ENCODE data around the gene CD300A. TPM values are rescaled to one million over a fixed set of nuclear protein-coding genes. Genes with fewer than 3 reads are reported as not detected.
A peak's percentile ranks its signal among the peaks of the same experiment; 100 is the strongest.

The CD300A gene
- total and polyA plus RNA-seq, 11 donors: 0.64 to 23.2 (median 1.6) TPM

DNA sequence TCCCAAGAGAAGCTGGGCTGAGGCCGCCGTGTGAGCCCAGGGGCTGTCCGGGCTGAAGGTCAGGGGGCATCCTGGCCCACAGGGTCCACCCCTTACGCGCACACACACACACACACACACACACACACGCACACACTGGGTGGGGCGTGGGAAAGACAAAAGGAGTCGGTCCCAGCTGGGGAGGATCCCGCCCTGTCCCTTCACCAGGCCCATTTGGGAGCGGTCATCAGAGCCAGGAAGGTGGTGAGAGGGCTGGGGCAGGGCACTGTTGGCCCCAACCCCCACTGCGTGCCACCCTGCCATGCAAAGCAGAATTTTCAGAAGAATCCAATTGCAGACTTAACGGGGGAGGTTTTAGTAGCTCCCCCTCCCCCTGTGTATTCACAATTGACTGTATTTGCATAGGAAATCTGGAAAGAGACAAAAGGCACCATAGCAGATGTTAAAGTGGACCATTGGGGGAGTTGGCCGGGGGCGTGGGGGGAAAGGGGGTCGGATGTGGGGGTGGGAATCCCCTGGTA is 11.3 kb upstream of the CD300A start:
- 45 to 60% (median 54%) methylated on average over 10 to 15 of the region's 15 CpGs for WGBS, 4 donors
- intact Hi-C loops (cut with DNase I): loop anchor here in 6 of 10 donors (2.0 to 10.0 kb wide), 6 partner anchors 22 to 250 kb away; partner anchors contain the start of genes RPL38 (in 2 of the 6), TTYH2 (in 2 of the 6) and GPRC5C (in 1 of the 6)
- ATAC-seq (peak in 3 of 4 donors; percentile 4 to 58 (median 5)), DNase-seq (peak; percentile 47 to 64 (median 58))
- peaks cover 0 to 5% (median 0%) of the 10 kb centered on the region in 9 donors for H3K27me3 ChIP-seq
- H3K9me3 ChIP-seq: no peaks in the 10 kb centered on the region
- H3K27ac ChIP-seq: peak overlapping the region; percentile 64 to 99 (median 92)
- TF ChIP-seq POLR2A (IDR thresholded peaks at IDR 0.05): no peak
- TF ChIP-seq, protein P1, sequence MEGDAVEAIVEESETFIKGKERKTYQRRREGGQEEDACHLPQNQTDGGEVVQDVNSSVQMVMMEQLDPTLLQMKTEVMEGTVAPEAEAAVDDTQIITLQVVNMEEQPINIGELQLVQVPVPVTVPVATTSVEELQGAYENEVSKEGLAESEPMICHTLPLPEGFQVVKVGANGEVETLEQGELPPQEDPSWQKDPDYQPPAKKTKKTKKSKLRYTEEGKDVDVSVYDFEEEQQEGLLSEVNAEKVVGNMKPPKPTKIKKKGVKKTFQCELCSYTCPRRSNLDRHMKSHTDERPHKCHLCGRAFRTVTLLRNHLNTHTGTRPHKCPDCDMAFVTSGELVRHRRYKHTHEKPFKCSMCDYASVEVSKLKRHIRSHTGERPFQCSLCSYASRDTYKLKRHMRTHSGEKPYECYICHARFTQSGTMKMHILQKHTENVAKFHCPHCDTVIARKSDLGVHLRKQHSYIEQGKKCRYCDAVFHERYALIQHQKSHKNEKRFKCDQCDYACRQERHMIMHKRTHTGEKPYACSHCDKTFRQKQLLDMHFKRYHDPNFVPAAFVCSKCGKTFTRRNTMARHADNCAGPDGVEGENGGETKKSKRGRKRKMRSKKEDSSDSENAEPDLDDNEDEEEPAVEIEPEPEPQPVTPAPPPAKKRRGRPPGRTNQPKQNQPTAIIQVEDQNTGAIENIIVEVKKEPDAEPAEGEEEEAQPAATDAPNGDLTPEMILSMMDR (IDR thresholded peaks at IDR 0.05): no peak
- no peaks in the 10 kb centered on the region for H3K36me3 ChIP-seq
- peaks cover 8 to 61% (median 40%) of the 10 kb centered on the region in 12 donors for H3K4me1 ChIP-seq
- peak overlapping the region in 1 of 12 donors; percentile 51 for H3K4me3 ChIP-seq

DNA sequence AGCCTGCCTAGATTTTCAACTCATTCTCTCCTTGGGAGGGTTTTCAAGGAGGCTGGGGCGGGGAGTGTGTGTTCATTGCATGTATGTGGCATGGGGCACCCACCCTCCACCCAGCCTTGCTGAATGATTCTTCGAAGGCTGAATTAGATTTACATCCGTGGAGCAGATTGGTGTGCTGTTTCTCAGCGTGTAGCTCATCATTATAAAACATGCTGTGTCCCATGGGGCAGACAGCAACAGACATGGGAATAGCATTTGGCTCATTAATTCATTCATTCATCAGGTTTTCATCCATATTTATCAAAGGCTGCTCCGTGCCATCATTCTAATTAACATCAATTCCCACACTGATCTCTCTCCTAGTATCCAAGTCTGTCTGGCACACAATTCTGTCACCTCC is 10.6 kb upstream of the CD300A start:
- intact Hi-C loops (cut with DNase I): loop anchor here in 6 of 10 donors (2.0 to 10.0 kb wide), 6 partner anchors 23 to 251 kb away; partner anchors contain the start of genes RPL38 (in 2 of the 6), TTYH2 (in 2 of the 6) and GPRC5C (in 1 of the 6)
- ATAC-seq (no peak), DNase-seq (peak in 1 of 5 donors; percentile 15)
- Histone ChIP-seq H3K9me3 (no peaks in the 10 kb centered on the region), H3K4me3 (no peak overlapping the region), H3K36me3 (no peaks in the 10 kb centered on the region), H3K27ac (peak overlapping the region in 10 of 12 donors; percentile 13 to 99 (median 92)), H3K27me3 (peaks cover 0 to 5% (median 0%) of the 10 kb centered on the region in 9 donors), H3K4me1 (peaks cover 8 to 61% (median 40%) of the 10 kb centered on the region in 12 donors)
- whole genome bisulfite sequencing, 4 donors: 82 to 92% (median 90%) methylated on average over 5 of the region's 5 CpGs
- TF ChIP-seq POLR2A (IDR thresholded peaks at IDR 0.05): no peak
- TF ChIP-seq, protein P1 (IDR thresholded peaks at IDR 0.05): no peak

DNA sequence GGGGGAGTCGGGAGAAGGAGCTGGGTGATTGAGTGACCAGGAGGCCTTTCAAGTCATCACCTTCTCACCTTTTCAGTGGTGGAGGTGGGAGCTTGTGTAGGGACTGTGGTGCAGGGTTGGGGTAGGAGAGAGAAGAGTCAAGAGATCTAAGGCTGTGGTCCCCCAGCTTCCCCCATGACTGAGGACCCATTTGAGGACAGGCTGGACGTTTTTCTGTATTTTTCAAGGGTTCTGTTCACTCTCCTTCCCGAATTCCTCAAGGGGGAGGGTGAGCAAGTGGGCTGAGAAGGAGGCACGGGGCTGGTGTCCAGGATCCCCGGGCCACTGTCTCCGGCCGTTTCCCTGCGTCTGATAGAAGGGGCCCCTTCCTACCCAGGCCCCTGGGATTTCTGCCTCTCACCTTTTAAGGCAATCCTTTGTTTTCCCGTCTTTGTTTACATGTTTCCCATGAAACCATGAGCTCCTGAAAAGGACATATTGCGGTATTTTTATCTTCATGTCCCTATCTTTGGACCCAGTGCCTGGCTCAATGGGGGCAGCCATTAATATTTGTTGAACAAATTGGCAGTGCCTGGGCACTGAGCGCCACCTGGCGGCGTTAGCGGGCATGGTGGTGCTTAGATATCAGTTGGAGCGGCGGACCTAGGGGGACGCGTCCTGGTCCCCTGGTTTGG is 9.2 kb upstream of the CD300A start:
- 17 to 21% (median 19%) methylated on average over 15 to 18 of the region's 18 CpGs for WGBS, 4 donors
- intact Hi-C loops (cut with DNase I): loop anchor here (1.0 to 10.0 kb wide), 6 partner anchors 78 to 252 kb away; partner anchors contain the start of genes RPL38 (in 2 of the 10) and TTYH2 (in 2 of the 10)
- H3K4me1 ChIP-seq: peaks cover 8 to 48% (median 36%) of the 10 kb centered on the region in 12 donors

More for the DNA sequence above, 9.2 kb upstream of the CD300A start:
- H3K27me3 ChIP-seq: peaks cover 0 to 5% (median 0%) of the 10 kb centered on the region in 9 donors
- H3K36me3 ChIP-seq: no peaks in the 10 kb centered on the region
- peak; percentile 73 to 90 (median 79) for DNase-seq
- no peaks in the 10 kb centered on the region for H3K9me3 ChIP-seq
- no peak for TF ChIP-seq POLR2A (IDR thresholded peaks at IDR 0.05)
- TF ChIP-seq, protein P1 (IDR thresholded peaks at IDR 0.05): peak; percentile 91 to 98 (median 95)
- peak in 3 of 4 donors; percentile 22 to 27 (median 25) for ATAC-seq
- H3K27ac ChIP-seq: peak overlapping the region in 4 of 12 donors; percentile 11 to 55 (median 32)
- peak overlapping the region in 2 of 12 donors; percentile 6 to 17 for H3K4me3 ChIP-seq
